Transverse colon (tissue), 4 donors: Measurements from ENCODE around the gene IGFBP1. TPM values are rescaled to one million over a fixed set of nuclear protein-coding genes. Genes with fewer than 3 reads are reported as not detected.

ENCODE experiments used
- DNase-seq: peaks from one replicate; pipeline ENCODE4 v3.0.0-alpha.2; 2019
- H3K27ac ChIP-seq, 4 donors: fragments of 200-600 bp; sonication (generic); 2 replicates each; pipeline ENCODE4 v1.5.1; 2016 to 2018; ENCODE audit warnings: inconsistent platforms in 4 of 4
- H3K27me3 ChIP-seq: fragments of 200-600 bp; sonication (generic); 2 replicates; pipeline ENCODE4 v1.5.1; 2017; ENCODE audit warnings: inconsistent platforms
- H3K36me3 ChIP-seq, 4 donors: fragments of 200-600 bp; sonication (generic); 2 replicates each; pipeline ENCODE4 v1.5.1; 2017 to 2019; ENCODE audit warnings: inconsistent platforms in 4 of 4
- H3K4me1 ChIP-seq, 4 donors: fragments of 200-600 bp; sonication (generic); 2 replicates each; pipeline ENCODE4 v1.5.1; 2017 to 2020; ENCODE audit warnings: inconsistent platforms in 4 of 4
- H3K4me3 ChIP-seq, 4 donors: fragments of 200-600 bp; sonication (generic); 1 replicate in 1 of 4; 2 replicates in 3 of 4; pipeline versions ENCODE4 v1.5.1 to v1.6.1; 2017 to 2019; ENCODE audit warnings: inconsistent platforms in 4 of 4
- H3K9me3 ChIP-seq, 2 donors: fragments of 200-600 bp; sonication (generic); 2 replicates each; pipeline ENCODE4 v1.5.1; 2017 to 2019; ENCODE audit warnings: inconsistent platforms in 2 of 2
- CTCF ChIP-seq, 5 experiments: fragments of 200-600 bp in 3 of 5; fragments of 450-650 bp in 2 of 5; sonication (generic) in 3 of 5; IDR thresholded peaks; 1 replicate in 2 of 5; 2 replicates in 3 of 5; pipeline ENCODE4 v1.5.1; 2016 to 2017; ENCODE audit warnings: antibody characterized with exemption in 5 of 5, inconsistent platforms in 3 of 5, mild to moderate bottlenecking in 2 of 5, moderate library complexity in 1 of 5
- EP300 ChIP-seq: sonication (generic); formaldehyde crosslinking; IDR thresholded peaks from one replicate; pipeline ENCODE4 v1.6.1; 2017; ENCODE audit warnings: antibody characterized with exemption, low read depth
- POLR2A ChIP-seq: fragments of 450-650 bp; IDR thresholded peaks from one replicate; pipeline ENCODE4 v1.6.1; 2016; ENCODE audit warnings: antibody characterized with exemption, mild to moderate bottlenecking, moderate library complexity
- POLR2AphosphoS5 ChIP-seq, 3 donors: sonication (generic); formaldehyde crosslinking; IDR thresholded peaks; one replicate each; pipeline ENCODE4 v1.6.1; 2016; ENCODE audit warnings: antibody characterized with exemption in 3 of 3
- WGBS, 2 donors: methylation state at CpG; one replicate each; pipeline ENCODE4 v1.1.5; 2018; ENCODE audit warnings: low coverage in 1 of 2; 5-methylcytosine and 5-hydroxymethylcytosine counted together
- in situ Hi-C, 4 donors: fragments of 200-750 bp; cut with MboI; loops; one replicate each; pipeline versions ENCODE4 v1.15.0 to v1.15.1; 2017; ENCODE audit warnings: low sequenced_read_pairs in 3 of 4, low pct_ligation_motif_present in 1 of 4, low pct_unique_long_range_greater_than_20kb in 1 of 4
- intact Hi-C: fragments of 100-400 bp; cut with DNase I; formaldehyde crosslinking; loops from one replicate; pipeline ENCODE4 v1.15.1; 2023; ENCODE audit warnings: low total_unique reads
- total RNA-seq, 4 donors: library from RNA; depleted of rRNA; stranded (reverse); fragments of >200 nt; gene quantifications; one replicate each; pipeline ENCODE4 v1.1.0, GENCODE V29; 2016

The IGFBP1 gene
- total RNA-seq, 4 donors from 2014 or later: not detected

GRCh38 chr7:45930967-45931366, 42.7 kb downstream of the IGFBP1 start:
- no peak for TF ChIP-seq POLR2A
- TF ChIP-seq POLR2AphosphoS5 (IDR thresholded peaks at IDR 0.05): no peak
- TF ChIP-seq CTCF (IDR thresholded peaks at IDR 0.05): no peak
- no peak for TF ChIP-seq EP300
- intact Hi-C loops: no loop called here
- in situ Hi-C loops: no loop called here
- H3K4me3 ChIP-seq: no peak overlapping the region
- no peak overlapping the region for H3K27ac ChIP-seq
- no peaks in the 10 kb centered on the region for H3K27me3 ChIP-seq
- H3K4me1 ChIP-seq: no peaks in the 10 kb centered on the region
- peaks cover 0 to 4% of the 10 kb centered on the region in 2 donors for H3K9me3 ChIP-seq
- DNase-seq: no peak
- H3K36me3 ChIP-seq: no peaks in the 10 kb centered on the region

- H3K4me3 ChIP-seq: no peak overlapping the region
- H3K27ac ChIP-seq: no peak overlapping the region
- DNase-seq: no peak
- 66% methylated on average over 6 of the region's 6 CpGs; no CpG with 5 or more reads in 1 of the 2 donors for WGBS, 2 donors
- in situ Hi-C loops (no loop called here), intact Hi-C loops (no loop called here)
- no peaks in the 10 kb centered on the region for H3K9me3 ChIP-seq
- no peaks in the 10 kb centered on the region for H3K36me3 ChIP-seq
- H3K27me3 ChIP-seq: no peaks in the 10 kb centered on the region
- H3K4me1 ChIP-seq: no peaks in the 10 kb centered on the region
- no peak for TF ChIP-seq POLR2A
- no peak for TF ChIP-seq POLR2AphosphoS5 (IDR thresholded peaks at IDR 0.05)
- no peak for TF ChIP-seq EP300
- no peak for TF ChIP-seq CTCF (IDR thresholded peaks at IDR 0.05)
These were observed 49.0 kb downstream of the IGFBP1 start for GRCh38 chr7:45937301-45937700.

- intact Hi-C loops: no loop called here
- in situ Hi-C loops: no loop called here
- 80 to 83% methylated on average over 2 of the region's 2 CpGs for WGBS, 2 donors
These were observed 49.6 kb downstream of the IGFBP1 start for GRCh38 chr7:45937862-45938261.

GRCh38 chr7:45938626-45939302, 50.5 kb downstream of the IGFBP1 start:
- Histone ChIP-seq H3K9me3 (no peaks in the 10 kb centered on the region), H3K4me3 (no peak overlapping the region), H3K4me1 (no peaks in the 10 kb centered on the region), H3K27ac (no peak overlapping the region), H3K27me3 (no peaks in the 10 kb centered on the region), H3K36me3 (no peaks in the 10 kb centered on the region)
- no peak for DNase-seq
- in situ Hi-C loops (no loop called here), intact Hi-C loops (no loop called here)
- 82% methylated on average over 22 of the region's 22 CpGs; no CpG with 5 or more reads in 1 of the 2 donors for WGBS, 2 donors
- TF ChIP-seq EP300 (no peak), CTCF (IDR thresholded peaks at IDR 0.05) (no peak), POLR2A (no peak), POLR2AphosphoS5 (IDR thresholded peaks at IDR 0.05) (no peak)

More at GRCh38 chr7:45937862-45938261, 49.6 kb downstream of the IGFBP1 start:
- H3K27ac ChIP-seq: no peak overlapping the region
- H3K4me3 ChIP-seq: no peak overlapping the region
- no peaks in the 10 kb centered on the region for H3K4me1 ChIP-seq
- no peaks in the 10 kb centered on the region for H3K36me3 ChIP-seq
- no peak for TF ChIP-seq POLR2A
- TF ChIP-seq EP300: no peak
- TF ChIP-seq CTCF (IDR thresholded peaks at IDR 0.05): no peak
- TF ChIP-seq POLR2AphosphoS5 (IDR thresholded peaks at IDR 0.05): no peak
- H3K9me3 ChIP-seq: no peaks in the 10 kb centered on the region
- DNase-seq: no peak
- H3K27me3 ChIP-seq: no peaks in the 10 kb centered on the region
